ENCODE results near the gene RNF151. TPM values are rescaled to one million over a fixed set of nuclear protein-coding genes. Genes with fewer than 3 reads are reported as not detected.

Gene RNF151
- total RNA-seq, 6 donors from 2014 or later = 0.37 TPM; not detected in 5

DNA sequence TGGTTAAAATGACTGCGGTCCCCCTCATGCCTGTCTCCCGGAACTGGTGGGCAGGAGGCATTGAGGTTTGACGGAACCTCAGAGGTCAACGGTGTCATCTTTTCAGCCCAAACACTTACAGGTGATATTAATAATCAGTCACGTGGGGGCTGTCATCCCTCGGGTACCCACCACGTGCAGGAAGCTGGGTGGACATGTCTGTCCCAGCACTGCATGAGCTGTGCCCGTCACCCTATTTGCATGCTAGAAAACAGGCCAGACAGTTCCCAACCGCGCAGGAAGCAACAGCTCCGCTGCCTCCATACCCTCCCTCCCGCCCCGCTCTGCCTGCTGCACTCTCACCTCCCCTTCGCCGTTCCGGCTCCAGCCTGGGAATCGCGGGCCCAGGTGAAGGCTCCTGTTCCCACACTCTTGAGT, 24.5 kb downstream of the RNF151 start:
- ATAC-seq (ENCODE audit: low FRiP score in 2 of 2) (no peak), DNase-seq (peak; percentile 38 to 75)
- TF ChIP-seq POLR2AphosphoS5 (IDR thresholded peaks at IDR 0.05) (no peak), POLR2A (IDR thresholded peaks at IDR 0.05) (no peak), EP300 (IDR thresholded peaks at IDR 0.05) (no peak)
- TF ChIP-seq, protein P1, sequence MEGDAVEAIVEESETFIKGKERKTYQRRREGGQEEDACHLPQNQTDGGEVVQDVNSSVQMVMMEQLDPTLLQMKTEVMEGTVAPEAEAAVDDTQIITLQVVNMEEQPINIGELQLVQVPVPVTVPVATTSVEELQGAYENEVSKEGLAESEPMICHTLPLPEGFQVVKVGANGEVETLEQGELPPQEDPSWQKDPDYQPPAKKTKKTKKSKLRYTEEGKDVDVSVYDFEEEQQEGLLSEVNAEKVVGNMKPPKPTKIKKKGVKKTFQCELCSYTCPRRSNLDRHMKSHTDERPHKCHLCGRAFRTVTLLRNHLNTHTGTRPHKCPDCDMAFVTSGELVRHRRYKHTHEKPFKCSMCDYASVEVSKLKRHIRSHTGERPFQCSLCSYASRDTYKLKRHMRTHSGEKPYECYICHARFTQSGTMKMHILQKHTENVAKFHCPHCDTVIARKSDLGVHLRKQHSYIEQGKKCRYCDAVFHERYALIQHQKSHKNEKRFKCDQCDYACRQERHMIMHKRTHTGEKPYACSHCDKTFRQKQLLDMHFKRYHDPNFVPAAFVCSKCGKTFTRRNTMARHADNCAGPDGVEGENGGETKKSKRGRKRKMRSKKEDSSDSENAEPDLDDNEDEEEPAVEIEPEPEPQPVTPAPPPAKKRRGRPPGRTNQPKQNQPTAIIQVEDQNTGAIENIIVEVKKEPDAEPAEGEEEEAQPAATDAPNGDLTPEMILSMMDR (IDR thresholded peaks at IDR 0.05) = no peak
- Histone ChIP-seq H3K4me3 (peak overlapping the region in 2 of 4 donors; percentile 46 to 51), H3K4me1 (peaks cover 26 to 42% (median 29%) of the 10 kb centered on the region in 4 donors), H3K27me3 (peaks cover 0 to 30% (median 21%) of the 10 kb centered on the region in 4 donors), H3K9me3 (peaks cover 0 to 8% (median 2%) of the 10 kb centered on the region in 4 donors), H3K27ac (peak overlapping the region in 1 of 4 donors; percentile 52), H3K36me3 (peaks cover 0 to 11% (median 8%) of the 10 kb centered on the region in 4 donors)
- WGBS, 2 donors = 4 to 10% methylated on average over 4 to 14 of the region's 18 CpGs

DNA sequence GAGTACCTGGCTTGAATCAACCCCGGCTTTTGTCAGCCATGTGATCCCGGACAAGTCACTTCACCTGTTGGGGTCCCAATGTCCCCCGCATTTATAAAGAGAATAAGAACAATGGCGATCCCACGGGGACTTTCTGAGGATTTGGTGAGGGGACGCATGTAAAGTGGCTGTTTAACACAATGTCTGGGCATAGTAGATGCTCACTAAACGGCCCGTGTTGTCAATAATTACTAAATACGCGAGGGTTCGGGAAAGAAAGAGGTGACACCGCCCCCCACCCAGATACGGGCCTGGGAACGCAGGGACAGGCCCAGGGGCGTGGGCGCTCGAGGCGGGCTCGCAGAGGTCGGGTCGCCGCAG, 24.9 kb downstream of the RNF151 start:
- Histone ChIP-seq H3K4me3 (peak overlapping the region in 3 of 4 donors; percentile 35 to 51 (median 46)), H3K27ac (peak overlapping the region in 3 of 4 donors; percentile 34 to 58 (median 52)), H3K9me3 (peaks cover 0 to 8% (median 2%) of the 10 kb centered on the region in 4 donors), H3K4me1 (peaks cover 26 to 42% (median 29%) of the 10 kb centered on the region in 4 donors), H3K36me3 (peaks cover 0 to 7% (median 4%) of the 10 kb centered on the region in 4 donors), H3K27me3 (peaks cover 0 to 30% (median 21%) of the 10 kb centered on the region in 4 donors)
- 20 to 21% methylated on average over 13 to 22 of the region's 22 CpGs for WGBS, 2 donors
- TF ChIP-seq POLR2AphosphoS5 (IDR thresholded peaks at IDR 0.05) = no peak
- no peak for TF ChIP-seq POLR2A (IDR thresholded peaks at IDR 0.05)
- no peak for TF ChIP-seq EP300 (IDR thresholded peaks at IDR 0.05)
- TF ChIP-seq, protein P1 (IDR thresholded peaks at IDR 0.05) = no peak
- ATAC-seq (ENCODE audit: low FRiP score in 2 of 2) = no peak
- DNase-seq = no peak

DNA sequence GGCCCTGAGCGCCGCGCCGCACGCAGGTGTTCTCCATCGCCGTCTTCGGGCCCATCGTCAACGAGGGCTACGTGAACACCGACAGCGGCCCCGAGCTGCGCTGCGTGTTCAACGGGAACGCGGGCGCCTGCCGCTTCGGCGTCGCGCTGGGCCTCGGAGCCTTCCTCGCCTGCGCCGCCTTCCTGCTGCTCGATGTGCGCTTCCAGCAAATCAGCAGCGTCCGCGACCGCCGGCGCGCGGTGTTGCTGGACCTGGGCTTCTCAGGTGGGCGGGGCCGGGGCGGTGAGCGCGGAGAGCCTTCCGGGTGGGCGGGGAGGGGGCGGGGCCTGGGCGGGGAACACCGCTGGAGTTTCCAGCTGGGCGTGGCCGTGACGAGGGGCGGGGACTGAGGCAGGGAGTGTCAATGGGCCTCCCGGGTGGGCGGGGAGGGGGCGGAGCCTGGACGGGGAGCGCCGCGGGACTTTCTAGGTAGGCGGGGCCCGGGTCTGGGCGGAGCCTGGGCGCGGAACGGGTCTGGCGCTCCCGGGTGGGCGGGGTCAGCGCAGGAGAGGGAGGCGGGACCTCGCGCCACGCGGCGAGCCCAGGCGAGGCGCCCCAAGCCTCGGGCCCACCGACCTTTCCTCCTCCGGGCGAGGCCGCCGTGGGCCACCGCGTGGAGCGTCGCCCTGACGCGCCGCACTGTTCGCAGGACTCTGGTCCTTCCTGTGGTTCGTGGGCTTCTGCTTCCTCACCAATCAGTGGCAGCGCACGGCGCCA, 25.5 kb downstream of the RNF151 start:
- peak; percentile 94 to 99 for DNase-seq
- WGBS, 2 donors = 7 to 9% methylated on average over 12 to 35 of the region's 96 CpGs
- peak overlapping the region in 3 of 4 donors; percentile 35 to 51 (median 46) for H3K4me3 ChIP-seq
- peaks cover 0 to 6% (median 4%) of the 10 kb centered on the region in 4 donors for H3K36me3 ChIP-seq
- H3K9me3 ChIP-seq = peaks cover 0 to 8% (median 2%) of the 10 kb centered on the region in 4 donors
- H3K4me1 ChIP-seq = peaks cover 26 to 42% (median 29%) of the 10 kb centered on the region in 4 donors
- peaks cover 0 to 30% (median 21%) of the 10 kb centered on the region in 4 donors for H3K27me3 ChIP-seq
- peak in 1 of 4 donors; percentile 58 for TF ChIP-seq POLR2A (IDR thresholded peaks at IDR 0.05)
- TF ChIP-seq EP300 (IDR thresholded peaks at IDR 0.05) = no peak
- peak in 1 of 2 donors; percentile 51 for TF ChIP-seq POLR2AphosphoS5 (IDR thresholded peaks at IDR 0.05)
- H3K27ac ChIP-seq = peak overlapping the region in 3 of 4 donors; percentile 34 to 58 (median 52)
- peak; percentile 87 to 92 for ATAC-seq (ENCODE audit: low FRiP score in 2 of 2)

DNA sequence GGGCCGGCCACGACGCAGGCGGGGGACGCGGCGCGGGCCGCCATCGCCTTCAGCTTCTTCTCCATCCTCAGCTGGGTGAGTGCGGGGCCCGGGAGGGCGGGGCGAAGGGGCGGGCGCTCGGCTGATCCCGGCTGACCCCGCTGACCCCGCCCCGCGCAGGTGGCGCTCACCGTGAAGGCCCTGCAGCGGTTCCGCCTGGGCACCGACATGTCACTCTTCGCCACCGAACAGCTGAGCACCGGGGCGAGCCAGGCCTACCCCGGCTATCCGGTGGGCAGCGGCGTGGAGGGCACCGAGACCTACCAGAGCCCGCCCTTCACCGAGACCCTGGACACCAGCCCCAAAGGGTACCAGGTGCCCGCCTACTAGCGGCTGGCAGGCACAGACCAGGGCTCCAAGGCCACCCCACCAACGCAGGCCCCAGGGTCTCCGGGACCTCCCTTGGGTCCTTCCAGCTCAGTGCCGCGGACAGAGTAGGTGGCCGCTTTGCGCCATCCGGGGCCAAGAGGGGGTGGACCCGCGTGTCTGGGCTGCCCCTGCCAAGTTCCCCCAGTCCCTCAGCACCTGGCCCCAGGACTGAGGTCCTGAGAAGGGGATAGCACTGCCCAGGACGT, 26.2 kb downstream of the RNF151 start:
- peak overlapping the region in 3 of 4 donors; percentile 35 to 51 (median 46) for H3K4me3 ChIP-seq
- peaks cover 0 to 30% (median 21%) of the 10 kb centered on the region in 4 donors for H3K27me3 ChIP-seq

More for the DNA sequence above, 26.2 kb downstream of the RNF151 start:
- 49 to 50% methylated on average over 15 to 50 of the region's 50 CpGs for WGBS, 2 donors
- ATAC-seq (ENCODE audit: low FRiP score in 2 of 2) (no peak), DNase-seq (peak in 1 of 2 donors; percentile 92)
- Histone ChIP-seq H3K9me3 (peaks cover 0 to 8% (median 2%) of the 10 kb centered on the region in 4 donors), H3K36me3 (peaks cover 0 to 12% (median 5%) of the 10 kb centered on the region in 4 donors), H3K27ac (peak overlapping the region in 1 of 4 donors; percentile 58), H3K4me1 (peaks cover 26 to 42% (median 29%) of the 10 kb centered on the region in 4 donors)
- TF ChIP-seq POLR2A (IDR thresholded peaks at IDR 0.05) = no peak
- no peak for TF ChIP-seq POLR2AphosphoS5 (IDR thresholded peaks at IDR 0.05)
- no peak for TF ChIP-seq EP300 (IDR thresholded peaks at IDR 0.05)
- TF ChIP-seq, protein P1 (IDR thresholded peaks at IDR 0.05) = no peak
